ENCODE data around the gene CISD1. TPM values are rescaled to one million over a fixed set of nuclear protein-coding genes. Genes with fewer than 3 reads are reported as not detected.
"Not testable (repeated sequence)": the region's sequence is repeated elsewhere in the genome, so short reads cannot be mapped to it uniquely, and the experiment has no call there.

Gene CISD1
- total and polyA plus RNA-seq, 4 donors, result 10.3 to 24.1 (median 16.6) TPM

GRCh38 chr10:58253184-58253583 is 15.8 kb upstream of the CISD1 start:
- ATAC-seq (ENCODE audit: insufficient read depth, low FRiP score), result no peak
- no peak overlapping the region for H3K9ac ChIP-seq (ENCODE audit: insufficient read depth in 1 of 2, low read length in 2 of 2)
- H3K9me3 ChIP-seq (ENCODE audit: control insufficient read depth in 4 of 4, insufficient read depth in 3 of 4, low read length in 3 of 4), result no peaks in the 10 kb centered on the region
- H3K4me3 ChIP-seq, result no peak overlapping the region
- TF ChIP-seq, protein P1, sequence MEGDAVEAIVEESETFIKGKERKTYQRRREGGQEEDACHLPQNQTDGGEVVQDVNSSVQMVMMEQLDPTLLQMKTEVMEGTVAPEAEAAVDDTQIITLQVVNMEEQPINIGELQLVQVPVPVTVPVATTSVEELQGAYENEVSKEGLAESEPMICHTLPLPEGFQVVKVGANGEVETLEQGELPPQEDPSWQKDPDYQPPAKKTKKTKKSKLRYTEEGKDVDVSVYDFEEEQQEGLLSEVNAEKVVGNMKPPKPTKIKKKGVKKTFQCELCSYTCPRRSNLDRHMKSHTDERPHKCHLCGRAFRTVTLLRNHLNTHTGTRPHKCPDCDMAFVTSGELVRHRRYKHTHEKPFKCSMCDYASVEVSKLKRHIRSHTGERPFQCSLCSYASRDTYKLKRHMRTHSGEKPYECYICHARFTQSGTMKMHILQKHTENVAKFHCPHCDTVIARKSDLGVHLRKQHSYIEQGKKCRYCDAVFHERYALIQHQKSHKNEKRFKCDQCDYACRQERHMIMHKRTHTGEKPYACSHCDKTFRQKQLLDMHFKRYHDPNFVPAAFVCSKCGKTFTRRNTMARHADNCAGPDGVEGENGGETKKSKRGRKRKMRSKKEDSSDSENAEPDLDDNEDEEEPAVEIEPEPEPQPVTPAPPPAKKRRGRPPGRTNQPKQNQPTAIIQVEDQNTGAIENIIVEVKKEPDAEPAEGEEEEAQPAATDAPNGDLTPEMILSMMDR (IDR thresholded peaks at IDR 0.05; ENCODE audit: control extremely low read depth, extremely low read depth), result no peak
- no peak overlapping the region for H3K27ac ChIP-seq (ENCODE audit: low read depth in 1 of 2, low read length in 1 of 2)
- H3K27me3 ChIP-seq (ENCODE audit: control insufficient read depth in 3 of 3, insufficient read depth in 3 of 3, low read length in 2 of 3), result no peaks in the 10 kb centered on the region
- WGBS, 2 donors, result 86 to 95% methylated on average over 4 of the region's 4 CpGs
- no peak for DNase-seq
- peaks cover 0 to 1% (median 0%) of the 10 kb centered on the region in 5 donors for H3K4me1 ChIP-seq (ENCODE audit: control insufficient read depth in 5 of 5, insufficient read depth in 5 of 5, low read length in 5 of 5)
- H3K36me3 ChIP-seq (ENCODE audit: control insufficient read depth in 4 of 4, insufficient read depth in 4 of 4, low read length in 4 of 4), result peaks cover 0 to 2% (median 0%) of the 10 kb centered on the region in 4 donors

DNA sequence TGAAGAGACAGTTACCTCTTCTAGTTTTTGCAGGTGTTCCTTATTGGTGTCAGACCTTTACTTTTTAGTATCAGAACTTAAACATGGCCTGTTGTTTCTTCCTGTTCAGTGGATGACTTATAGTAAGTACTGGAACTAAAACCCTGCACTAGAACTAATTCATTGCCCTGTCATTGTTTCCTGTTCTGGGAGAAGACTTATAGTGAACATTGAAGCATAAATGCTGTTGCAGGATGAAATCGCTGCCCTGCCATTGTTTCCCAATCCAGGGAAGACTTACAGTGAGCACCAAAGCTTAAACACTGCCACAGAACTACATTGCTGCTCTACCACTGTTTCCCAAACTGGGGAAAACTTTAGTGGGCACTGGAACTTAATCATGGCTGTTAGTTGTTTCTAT is 14.3 kb upstream of the CISD1 start:
- Histone ChIP-seq H3K9ac (ENCODE audit: insufficient read depth in 1 of 2, low read length in 2 of 2) (no peak overlapping the region), H3K27ac (ENCODE audit: low read depth in 1 of 2, low read length in 1 of 2) (no peak overlapping the region), H3K36me3 (ENCODE audit: control insufficient read depth in 4 of 4, insufficient read depth in 4 of 4, low read length in 4 of 4) (peaks cover 0 to 3% (median 1%) of the 10 kb centered on the region in 4 donors), H3K4me3 (no peak overlapping the region), H3K27me3 (ENCODE audit: control insufficient read depth in 3 of 3, insufficient read depth in 3 of 3, low read length in 2 of 3) (no peaks in the 10 kb centered on the region), H3K9me3 (ENCODE audit: control insufficient read depth in 4 of 4, insufficient read depth in 3 of 4, low read length in 3 of 4) (no peaks in the 10 kb centered on the region), H3K4me1 (ENCODE audit: control insufficient read depth in 5 of 5, insufficient read depth in 5 of 5, low read length in 5 of 5) (peaks cover 0 to 1% (median 0%) of the 10 kb centered on the region in 5 donors)
- ATAC-seq (ENCODE audit: insufficient read depth, low FRiP score), result no peak
- WGBS, 2 donors, result 56 to 93% methylated on average over 1 of the region's 1 CpG
- TF ChIP-seq, protein P1 (IDR thresholded peaks at IDR 0.05; ENCODE audit: control extremely low read depth, extremely low read depth), result no peak
- no peak for DNase-seq

GRCh38 chr10:58256013-58256780 is 12.8 kb upstream of the CISD1 start:
- not testable (repeated sequence) for DNase-seq; ATAC-seq (ENCODE audit: insufficient read depth, low FRiP score); H3K9me3 ChIP-seq (ENCODE audit: control insufficient read depth in 4 of 4, insufficient read depth in 3 of 4, low read length in 3 of 4); H3K9ac ChIP-seq (ENCODE audit: insufficient read depth in 1 of 2, low read length in 2 of 2); H3K27me3 ChIP-seq (ENCODE audit: control insufficient read depth in 3 of 3, insufficient read depth in 3 of 3, low read length in 2 of 3); H3K4me3 ChIP-seq; H3K27ac ChIP-seq (ENCODE audit: low read depth in 1 of 2, low read length in 1 of 2); H3K36me3 ChIP-seq (ENCODE audit: control insufficient read depth in 4 of 4, insufficient read depth in 4 of 4, low read length in 4 of 4); H3K4me1 ChIP-seq (ENCODE audit: control insufficient read depth in 5 of 5, insufficient read depth in 5 of 5, low read length in 5 of 5)
- 92 to 94% methylated on average over 7 of the region's 7 CpGs for WGBS, 2 donors

- WGBS, 2 donors, result 94% methylated on average over 4 of the region's 4 CpGs
- no peak overlapping the region for H3K9ac ChIP-seq (ENCODE audit: insufficient read depth in 1 of 2, low read length in 2 of 2)
- H3K4me1 ChIP-seq (ENCODE audit: control insufficient read depth in 5 of 5, insufficient read depth in 5 of 5, low read length in 5 of 5), result peaks cover 0 to 1% (median 0%) of the 10 kb centered on the region in 5 donors
- no peak overlapping the region for H3K27ac ChIP-seq (ENCODE audit: low read depth in 1 of 2, low read length in 1 of 2)
- H3K4me3 ChIP-seq, result no peak overlapping the region
- peaks cover 0 to 3% (median 1%) of the 10 kb centered on the region in 4 donors for H3K36me3 ChIP-seq (ENCODE audit: control insufficient read depth in 4 of 4, insufficient read depth in 4 of 4, low read length in 4 of 4)
- H3K9me3 ChIP-seq (ENCODE audit: control insufficient read depth in 4 of 4, insufficient read depth in 3 of 4, low read length in 3 of 4), result no peaks in the 10 kb centered on the region
- DNase-seq (no peak), ATAC-seq (ENCODE audit: insufficient read depth, low FRiP score) (no peak)
- H3K27me3 ChIP-seq (ENCODE audit: control insufficient read depth in 3 of 3, insufficient read depth in 3 of 3, low read length in 2 of 3), result no peaks in the 10 kb centered on the region
- TF ChIP-seq, protein P1 (IDR thresholded peaks at IDR 0.05; ENCODE audit: control extremely low read depth, extremely low read depth), result no peak
These were observed 9.8 kb upstream of the CISD1 start for GRCh38 chr10:58258977-58259692.

Measured in lung (tissue), 12 donors.